ENCODE results near the gene PPP2R2D.

DNA sequence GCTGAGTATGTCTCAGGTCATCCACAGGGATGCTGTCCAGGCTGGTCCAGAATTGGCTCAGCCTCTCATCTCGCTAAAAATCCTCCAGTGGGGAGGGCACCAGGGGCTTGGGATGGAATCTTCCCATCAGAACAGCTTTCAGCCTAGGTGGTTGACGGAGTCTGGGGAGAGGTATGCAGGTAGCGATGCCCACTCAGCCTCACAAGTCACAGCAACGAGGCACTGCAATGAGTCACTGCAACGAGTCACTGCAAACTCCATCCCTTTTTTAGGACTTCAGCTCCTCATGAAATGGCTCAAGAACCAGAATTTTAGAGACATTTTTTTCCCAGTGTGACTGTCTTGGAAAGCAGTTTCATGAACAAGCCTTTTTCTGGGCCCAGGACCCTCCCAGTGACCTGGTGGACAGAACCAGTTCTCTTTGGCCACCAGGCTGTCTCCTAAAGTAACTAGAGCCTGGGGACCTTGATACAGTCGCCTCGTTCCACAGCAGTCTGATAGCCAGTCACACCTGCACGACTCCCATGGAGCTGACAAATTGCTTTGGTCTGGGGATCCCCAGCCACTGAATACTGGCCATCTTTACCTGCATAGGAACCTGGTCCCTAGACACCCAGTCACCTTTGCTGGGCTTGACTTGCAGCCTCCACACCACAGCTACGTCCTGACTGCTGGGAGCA lies 41.3 kb upstream of the PPP2R2D start:
- TF ChIP-seq SUZ12 (IDR thresholded peaks at IDR 0.05), result no peak
- no peak for TF ChIP-seq FOXM1 (IDR thresholded peaks at IDR 0.05; ENCODE audit: borderline replicate concordance)
- TF ChIP-seq NFRKB (IDR thresholded peaks at IDR 0.05), result no peak
- TF ChIP-seq BHLHE40 (IDR thresholded peaks at IDR 0.05; ENCODE audit: borderline replicate concordance), result no peak
- no peak for TF ChIP-seq ZNF384 (IDR thresholded peaks at IDR 0.05)
